22Rv1 (cell line): Measurements from ENCODE around the gene ENTHD1.
"Not testable (repeated sequence)": the region's sequence is repeated elsewhere in the genome, so short reads cannot be mapped to it uniquely, and the experiment has no call there.

ENCODE experiments used
- H3K27ac ChIP-seq: fragments of 450-650 bp; 2 replicates; pipeline ENCODE4 v1.5.1; 2017
- ZFX ChIP-seq: fragments of 450-650 bp; IDR thresholded peaks from 2 replicates; pipeline ENCODE4 v1.6.1; 2017; ENCODE audit warnings: antibody characterized with exemption, borderline replicate concordance
- TF ChIP-seq, protein P1 (sequence below): fragments of 450-650 bp; IDR thresholded peaks from 2 replicates; pipeline ENCODE4 v1.5.1; 2017; ENCODE audit warnings: mild to moderate bottlenecking

The ENTHD1 gene

DNA sequence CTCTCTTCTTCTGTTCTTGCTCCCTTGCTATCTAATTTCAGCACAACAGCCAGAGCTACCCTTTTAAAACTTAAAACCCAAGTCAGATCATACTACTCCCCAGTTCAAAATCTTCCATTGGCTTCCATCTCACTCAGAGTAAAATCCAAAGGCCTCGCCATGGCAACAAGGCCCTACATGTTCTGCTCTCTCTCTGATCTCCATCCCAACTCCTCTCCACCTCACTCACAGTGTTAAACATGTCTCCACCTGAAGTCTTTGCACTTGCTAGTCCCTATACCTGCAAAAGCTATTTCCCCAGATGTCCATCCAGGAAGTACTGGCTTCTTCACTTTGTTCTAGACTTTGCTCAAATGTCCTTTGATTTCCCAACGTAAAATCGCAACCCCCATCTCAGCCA is 4.3 kb upstream of the ENTHD1 start:
- H3K27ac ChIP-seq: no peak overlapping the region
- TF ChIP-seq, protein P1, sequence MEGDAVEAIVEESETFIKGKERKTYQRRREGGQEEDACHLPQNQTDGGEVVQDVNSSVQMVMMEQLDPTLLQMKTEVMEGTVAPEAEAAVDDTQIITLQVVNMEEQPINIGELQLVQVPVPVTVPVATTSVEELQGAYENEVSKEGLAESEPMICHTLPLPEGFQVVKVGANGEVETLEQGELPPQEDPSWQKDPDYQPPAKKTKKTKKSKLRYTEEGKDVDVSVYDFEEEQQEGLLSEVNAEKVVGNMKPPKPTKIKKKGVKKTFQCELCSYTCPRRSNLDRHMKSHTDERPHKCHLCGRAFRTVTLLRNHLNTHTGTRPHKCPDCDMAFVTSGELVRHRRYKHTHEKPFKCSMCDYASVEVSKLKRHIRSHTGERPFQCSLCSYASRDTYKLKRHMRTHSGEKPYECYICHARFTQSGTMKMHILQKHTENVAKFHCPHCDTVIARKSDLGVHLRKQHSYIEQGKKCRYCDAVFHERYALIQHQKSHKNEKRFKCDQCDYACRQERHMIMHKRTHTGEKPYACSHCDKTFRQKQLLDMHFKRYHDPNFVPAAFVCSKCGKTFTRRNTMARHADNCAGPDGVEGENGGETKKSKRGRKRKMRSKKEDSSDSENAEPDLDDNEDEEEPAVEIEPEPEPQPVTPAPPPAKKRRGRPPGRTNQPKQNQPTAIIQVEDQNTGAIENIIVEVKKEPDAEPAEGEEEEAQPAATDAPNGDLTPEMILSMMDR: no peak
- no peak for TF ChIP-seq ZFX

DNA sequence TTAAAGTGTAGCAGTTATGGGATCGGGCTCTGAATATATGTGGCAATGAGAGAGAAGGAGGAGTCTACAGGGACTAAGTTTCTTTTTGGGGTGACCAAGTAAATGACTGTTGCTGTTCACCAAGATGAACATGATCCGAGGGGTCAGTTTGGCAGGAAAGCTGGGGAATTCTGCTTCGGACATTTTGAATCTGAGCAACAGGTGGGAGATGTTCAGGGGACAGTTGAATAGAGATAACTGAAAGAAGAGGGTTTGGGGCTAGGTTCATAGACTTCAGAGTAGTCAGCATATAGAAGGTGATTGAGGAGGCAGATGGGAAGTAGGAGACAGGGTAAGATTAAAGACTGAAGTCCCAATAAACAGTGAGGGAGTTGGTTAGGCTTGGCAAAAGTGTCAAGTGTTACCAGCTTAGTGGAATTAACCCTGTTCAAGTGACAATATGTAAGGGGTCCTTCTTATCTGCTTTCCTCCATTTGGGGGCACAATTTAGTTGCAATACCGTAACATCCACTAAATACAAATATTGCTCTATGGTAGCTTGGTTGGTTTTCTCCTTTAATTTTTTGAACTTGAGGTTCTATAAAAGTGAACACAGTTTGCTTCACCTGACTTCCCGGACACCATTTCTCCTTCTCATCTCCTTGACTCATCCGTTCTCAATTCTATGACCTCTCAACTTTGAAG is 2.9 kb upstream of the ENTHD1 start:
- H3K27ac ChIP-seq: no peak overlapping the region
- TF ChIP-seq, protein P1: no peak
- no peak for TF ChIP-seq ZFX

DNA sequence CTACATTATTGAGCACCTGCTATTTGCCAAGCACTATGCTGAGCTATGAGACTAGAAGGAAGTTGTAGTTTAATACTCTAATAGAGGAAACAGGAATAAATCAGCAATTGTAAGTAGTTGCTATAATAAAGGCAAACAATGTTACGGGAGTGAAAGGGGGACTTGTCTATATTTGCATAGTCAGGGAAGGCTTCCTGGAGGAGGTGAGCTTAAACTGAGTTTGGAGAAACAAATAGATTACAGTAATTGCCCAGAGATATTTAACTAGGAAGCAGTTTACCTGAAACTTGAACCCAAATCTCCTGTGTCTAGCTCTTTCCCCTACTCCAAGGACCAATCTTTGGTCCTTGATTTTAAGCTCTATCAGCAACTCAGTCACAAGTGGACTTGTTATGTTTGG is 2.1 kb upstream of the ENTHD1 start:
- TF ChIP-seq, protein P1: no peak
- TF ChIP-seq ZFX: no peak
- no peak overlapping the region for H3K27ac ChIP-seq

DNA sequence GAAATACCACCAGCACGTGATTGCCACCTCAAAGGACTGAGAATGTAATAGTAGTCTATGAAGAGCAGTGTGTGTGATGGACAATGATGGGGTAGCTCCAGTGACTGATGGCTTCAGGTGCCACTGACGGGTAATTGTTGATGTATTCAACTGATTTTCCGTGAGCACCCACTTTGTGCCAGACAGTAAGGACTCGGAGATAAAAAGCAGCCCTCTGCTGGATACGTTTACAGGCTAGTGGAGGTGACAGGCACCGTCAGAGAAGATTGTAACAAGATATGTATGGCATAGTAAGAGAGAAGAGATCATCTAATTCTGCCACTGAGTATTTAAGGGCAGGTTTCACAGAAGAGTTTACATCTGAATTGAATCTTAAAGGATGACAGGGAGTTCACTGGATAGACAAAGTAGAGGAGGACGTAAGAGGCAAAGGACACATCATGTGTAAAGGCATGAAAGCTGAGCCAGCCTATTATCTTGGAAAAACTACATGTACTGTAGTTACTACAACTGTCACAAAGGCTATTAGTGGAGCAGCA is 1.1 kb upstream of the ENTHD1 start:
- TF ChIP-seq, protein P1: no peak
- no peak overlapping the region for H3K27ac ChIP-seq

DNA sequence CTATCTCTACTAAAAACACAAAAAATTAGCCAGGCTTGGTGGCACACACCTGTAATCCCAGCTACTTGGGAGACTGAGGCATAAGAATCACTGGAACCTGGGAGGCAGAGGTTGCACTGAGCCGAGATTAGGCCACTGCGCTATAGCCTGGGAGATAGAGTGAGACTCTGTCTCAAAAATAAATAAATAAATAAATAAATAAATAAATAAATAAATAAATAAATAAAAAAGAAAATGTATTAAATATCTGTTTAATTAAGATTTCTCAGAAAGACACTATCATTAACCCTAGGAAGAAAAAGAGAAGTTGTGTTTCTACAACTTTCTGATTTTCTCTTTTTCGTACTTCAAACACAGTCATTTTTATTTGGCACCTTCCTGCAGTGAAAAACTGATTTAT is 3.6 kb downstream of the ENTHD1 start:
- H3K27ac ChIP-seq: not testable (repeated sequence)

DNA sequence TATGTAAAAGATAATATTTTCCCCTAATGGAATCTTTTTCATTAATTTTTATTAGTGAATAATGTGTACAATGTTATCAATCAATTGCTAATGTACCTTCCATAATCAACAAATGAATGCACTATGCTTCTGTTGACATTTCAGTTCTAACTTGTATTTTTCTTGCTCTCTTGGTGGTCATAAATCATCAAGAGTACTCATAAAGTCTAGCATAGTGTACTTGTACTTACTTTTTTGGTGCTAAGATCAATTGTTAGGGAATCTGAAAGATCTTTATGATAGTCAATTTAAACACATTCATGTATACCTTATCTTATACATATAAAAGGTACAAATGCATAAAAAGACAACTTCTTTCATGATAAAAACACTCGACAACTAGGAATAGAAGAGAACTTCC is 10.5 kb downstream of the ENTHD1 start:
- H3K27ac ChIP-seq: no peak overlapping the region
- TF ChIP-seq, protein P1: no peak
- TF ChIP-seq ZFX: no peak

DNA sequence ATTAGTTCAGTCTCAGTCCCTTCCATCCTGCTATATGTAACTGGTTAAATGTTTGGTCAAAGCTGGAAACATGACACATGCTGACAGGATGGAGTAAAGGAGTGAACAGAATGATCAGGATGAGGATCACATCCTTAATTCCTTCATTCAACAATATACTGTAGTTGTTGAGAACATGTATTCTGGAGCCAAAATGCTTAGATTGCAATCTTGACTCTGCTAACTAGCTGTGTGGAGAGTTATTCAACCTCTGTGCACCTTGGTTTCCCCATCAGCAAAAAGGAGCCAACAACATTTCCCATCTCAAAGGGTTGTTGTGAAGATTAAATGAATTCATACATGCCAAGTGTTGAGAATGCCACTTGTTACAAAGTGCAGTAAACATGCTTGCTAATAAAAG is 12.8 kb downstream of the ENTHD1 start:
- H3K27ac ChIP-seq: no peak overlapping the region
- TF ChIP-seq ZFX: no peak
- TF ChIP-seq, protein P1: no peak
